A673 (cell line): ENCODE data around the gene BGN.

ENCODE experiments used
- CTCF ChIP-seq: fragments of 300-800, 200-600 bp; sonication (generic); conservative IDR thresholded peaks from 2 replicates; pipeline ENCODE4 v1.5.1; 2017; ENCODE audit warnings: low read depth, mild to moderate bottlenecking, antibody characterized with exemption, low read length, moderate library complexity, mixed read lengths
- EZH2 ChIP-seq: fragments of 200-600 bp; sonication (generic); IDR thresholded peaks from 2 replicates; pipeline ENCODE4 v1.6.1; 2017; ENCODE audit warnings: borderline replicate concordance, low read depth, mild to moderate bottlenecking, mixed read lengths, antibody characterized with exemption, low read length; ENCODE audit not compliant: poor library complexity, severe bottlenecking

DNA sequence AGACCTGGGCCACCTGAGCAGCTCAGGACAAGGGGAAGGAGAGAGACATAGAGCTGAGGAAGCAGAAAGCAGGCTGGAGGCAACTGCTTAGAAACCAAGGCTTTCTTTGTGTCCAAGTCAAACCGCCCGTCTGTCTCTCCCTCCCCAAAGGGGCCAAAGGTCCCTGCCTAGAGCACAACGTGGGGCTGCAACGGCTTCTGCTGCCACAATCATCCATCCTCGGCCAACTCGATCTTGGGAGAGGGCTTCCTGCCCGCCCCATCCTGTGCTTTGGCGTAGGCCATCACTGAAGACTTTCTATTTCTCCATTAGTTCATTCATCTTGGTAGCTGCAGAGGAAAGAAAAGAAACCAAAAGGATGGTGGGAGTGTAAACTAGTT lies 47.2 kb upstream of the BGN start:
- TF ChIP-seq EZH2 (no peak), CTCF (no peak)
